HG03378 (cell line): ENCODE data around the gene SAC3D1.
"Not testable (repeated sequence)": the region's sequence is repeated elsewhere in the genome, so short reads cannot be mapped to it uniquely, and the experiment has no call there.

Experiments
- ATAC-seq: cut with Tn5 transposase; IDR thresholded peaks from one replicate; pipeline ENCODE4 v1.9.1; 2021; ENCODE audit warnings: mild to moderate bottlenecking, moderate library complexity; ENCODE audit not compliant: unreplicated experiment

Gene SAC3D1

GRCh38 chr11:65023502-65023901 lies 17.5 kb upstream of the SAC3D1 start:
- ATAC-seq = not testable (repeated sequence)

GRCh38 chr11:65026810-65027209 lies 14.2 kb upstream of the SAC3D1 start:
- no peak for ATAC-seq

- ATAC-seq = peak; percentile 85
Observed at GRCh38 chr11:65027213-65028067, 13.6 kb upstream of the SAC3D1 start, which contains the start of gene SNX15. Gene SNX15 (plus strand): TSS chr11:65027439. CDS start chr11:65027538, 99 bp downstream.

GRCh38 chr11:65032216-65032615 lies 8.8 kb upstream of the SAC3D1 start:
- ATAC-seq = no peak

GRCh38 chr11:65034423-65034822 lies 6.6 kb upstream of the SAC3D1 start:
- ATAC-seq = no peak

- ATAC-seq = no peak
Observed at GRCh38 chr11:65035579-65035978, 5.4 kb upstream of the SAC3D1 start.

- no peak for ATAC-seq
Observed at GRCh38 chr11:65036931-65037330, 4.1 kb upstream of the SAC3D1 start.

GRCh38 chr11:65040520-65040846 lies 527 bp upstream of the SAC3D1 start:
- ATAC-seq = no peak

- ATAC-seq = no peak
Observed at GRCh38 chr11:65042891-65043290, 1.9 kb downstream of the SAC3D1 start.

GRCh38 chr11:65043881-65044501 lies 3.0 kb downstream of the SAC3D1 start:
- no peak for ATAC-seq

GRCh38 chr11:65045061-65045460 lies 4.1 kb downstream of the SAC3D1 start:
- no peak for ATAC-seq

GRCh38 chr11:65045728-65046127 lies 4.7 kb downstream of the SAC3D1 start:
- no peak for ATAC-seq

- no peak for ATAC-seq
Observed at GRCh38 chr11:65047581-65048422, 6.8 kb downstream of the SAC3D1 start.

- ATAC-seq = no peak
Observed at GRCh38 chr11:65051398-65051858, 10.4 kb downstream of the SAC3D1 start.

- ATAC-seq = no peak
Observed at GRCh38 chr11:65053827-65054508, 13.0 kb downstream of the SAC3D1 start.

GRCh38 chr11:65055538-65055937 lies 14.5 kb downstream of the SAC3D1 start:
- no peak for ATAC-seq

- no peak for ATAC-seq
Observed at GRCh38 chr11:65056999-65057398, 16.0 kb downstream of the SAC3D1 start.

- no peak for ATAC-seq
Observed at GRCh38 chr11:65057526-65057925, 16.5 kb downstream of the SAC3D1 start.

GRCh38 chr11:65058012-65058411 lies 17.0 kb downstream of the SAC3D1 start:
- ATAC-seq = no peak

- no peak for ATAC-seq
Observed at GRCh38 chr11:65058419-65059054, 17.5 kb downstream of the SAC3D1 start, which contains the start of gene NAALADL1. Gene NAALADL1 (minus strand): TSS chr11:65058553. CDS start chr11:65058521, 32 bp downstream.
